Activated naive CD4-positive, alpha-beta T cell treated with anti-CD3 and anti-CD28 coated beads, Interleukin-2, amount 50 U/mL, for 24 hours (primary cell): ENCODE data around the gene PRAMEF15.
"Not testable (repeated sequence)": the region's sequence is repeated elsewhere in the genome, so short reads cannot be mapped to it uniquely, and the experiment has no call there.

ENCODE experiments used
- H3K27ac Mint-ChIP-seq: one replicate; pipeline ENCODE4 v1.8.0; 2021; ENCODE audit warnings: mild to moderate bottlenecking, mixed read lengths
- H3K27me3 Mint-ChIP-seq: one replicate; pipeline ENCODE4 v1.8.0; 2021; ENCODE audit warnings: mixed read lengths
- H3K36me3 Mint-ChIP-seq: one replicate; pipeline ENCODE4 v1.8.0; 2021; ENCODE audit warnings: mixed read lengths
- H3K4me1 Mint-ChIP-seq: one replicate; pipeline ENCODE4 v1.8.0; 2021; ENCODE audit warnings: mixed read lengths
- H3K4me3 Mint-ChIP-seq: one replicate; pipeline ENCODE4 v1.8.0; 2021; ENCODE audit warnings: mild to moderate bottlenecking, mixed read lengths
- H3K9me3 Mint-ChIP-seq: one replicate; pipeline ENCODE4 v1.8.0; 2021; ENCODE audit warnings: mixed read lengths

The PRAMEF15 gene

GRCh38 chr1:13368544-13368943, 53.2 kb downstream of the PRAMEF15 start:
- peak overlapping the region; percentile 51 for H3K27ac Mint-ChIP-seq
- not testable (repeated sequence) for H3K27me3 Mint-ChIP-seq, H3K4me3 Mint-ChIP-seq, H3K36me3 Mint-ChIP-seq, H3K4me1 Mint-ChIP-seq, H3K9me3 Mint-ChIP-seq
